Activated CD4-positive, alpha-beta T cell treated with anti-CD3 and anti-CD28 coated beads, Interleukin-2, Interleukin-6, amounts not matched to agents 100 ng/mL and 50 ng/mL, durations not matched to agents 16 hours and 8 hours (primary cell): Measurements from ENCODE around the gene PKMYT1.

Experiments
- DNase-seq: peaks from one replicate; pipeline ENCODE4 v3.0.0-alpha.2; 2020

The PKMYT1 gene

GRCh38 chr16:2980227-2981176 lies at the start of gene PKMYT1:
Gene PKMYT1, minus strand, starts transcription at chr16:2980446. Its CDS starts 789 bp downstream, at chr16:2979657.
- DNase-seq, result peak; percentile 97

GRCh38 chr16:3029491-3030221 lies 49.4 kb upstream of the PKMYT1 start:
- DNase-seq, result peak; percentile 71

DNA sequence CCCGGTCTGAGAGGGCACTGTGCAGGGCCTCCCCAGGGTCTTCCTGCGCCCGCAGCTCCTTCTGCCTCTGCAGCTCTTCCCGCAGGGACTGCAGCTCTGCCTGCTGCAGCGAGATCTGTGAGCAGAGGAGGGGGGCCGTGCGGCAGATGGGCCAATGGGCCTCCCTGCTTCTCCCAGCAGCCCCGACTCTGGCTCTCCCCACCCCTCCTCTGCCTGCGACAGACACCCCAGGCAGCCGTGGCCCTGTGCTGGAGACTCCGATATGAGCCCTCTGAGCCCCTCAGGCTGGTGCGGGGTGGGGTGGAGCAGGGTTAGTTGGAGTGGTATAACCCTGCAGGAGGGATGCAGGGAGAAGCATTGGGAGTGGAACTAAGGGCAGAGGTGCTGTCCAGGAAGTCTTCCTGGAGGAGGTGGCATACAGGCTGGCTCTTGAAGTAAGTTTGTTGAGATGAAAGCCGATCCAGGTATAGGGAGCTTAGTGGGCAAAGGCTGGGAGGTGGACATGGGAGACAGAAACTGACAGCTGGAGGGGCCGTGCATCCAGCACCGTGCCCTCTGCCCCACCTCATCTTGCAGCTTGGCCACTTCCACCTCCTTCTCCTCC lies 48.6 kb upstream of the PKMYT1 start:
- no peak for DNase-seq

DNA sequence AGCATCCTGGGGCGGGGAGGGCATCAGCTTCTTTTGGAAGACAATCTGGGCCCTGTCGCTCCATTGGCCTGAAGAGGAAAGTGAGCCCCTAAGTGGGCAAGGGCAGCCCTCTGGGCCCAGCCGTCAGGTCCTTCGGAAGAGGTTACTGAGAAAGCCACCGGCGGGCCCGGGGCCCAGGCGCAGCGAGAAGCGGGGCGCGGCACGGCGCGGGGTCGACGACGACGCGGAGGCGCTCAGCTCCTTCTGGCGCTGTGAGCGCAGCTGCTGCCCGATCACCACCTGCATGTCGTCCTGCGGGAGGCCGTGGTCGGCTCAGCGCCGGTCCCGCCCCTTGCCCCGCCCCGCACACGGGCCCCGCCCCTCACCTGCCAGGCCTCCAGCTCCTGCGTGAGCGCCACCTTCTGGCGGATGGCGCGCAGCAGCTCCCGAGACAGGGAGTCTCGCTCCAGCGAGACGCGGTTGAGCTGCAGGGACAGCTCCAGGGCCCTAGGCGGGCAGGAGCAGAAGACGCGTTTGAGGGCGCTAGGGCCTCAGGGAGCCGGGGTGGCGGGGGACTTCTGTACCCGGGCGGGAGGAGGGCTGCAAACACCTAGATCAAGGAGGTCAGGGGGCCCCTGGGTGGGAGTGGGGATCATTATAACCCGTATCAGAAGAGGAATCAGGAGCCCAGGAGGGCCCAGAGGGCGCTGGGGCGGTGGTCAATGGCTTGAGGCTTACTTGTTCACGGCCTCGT lies 47.9 kb upstream of the PKMYT1 start:
- peak; percentile 95 for DNase-seq

GRCh38 chr16:3027489-3027795 lies 47.2 kb upstream of the PKMYT1 start:
- no peak for DNase-seq

GRCh38 chr16:3026609-3027488 lies 46.6 kb upstream of the PKMYT1 start:
- DNase-seq, result no peak

- DNase-seq, result no peak
Measured at GRCh38 chr16:3026003-3026378, 45.7 kb upstream of the PKMYT1 start.

GRCh38 chr16:3025032-3026002 lies 45.1 kb upstream of the PKMYT1 start:
- DNase-seq, result no peak

DNA sequence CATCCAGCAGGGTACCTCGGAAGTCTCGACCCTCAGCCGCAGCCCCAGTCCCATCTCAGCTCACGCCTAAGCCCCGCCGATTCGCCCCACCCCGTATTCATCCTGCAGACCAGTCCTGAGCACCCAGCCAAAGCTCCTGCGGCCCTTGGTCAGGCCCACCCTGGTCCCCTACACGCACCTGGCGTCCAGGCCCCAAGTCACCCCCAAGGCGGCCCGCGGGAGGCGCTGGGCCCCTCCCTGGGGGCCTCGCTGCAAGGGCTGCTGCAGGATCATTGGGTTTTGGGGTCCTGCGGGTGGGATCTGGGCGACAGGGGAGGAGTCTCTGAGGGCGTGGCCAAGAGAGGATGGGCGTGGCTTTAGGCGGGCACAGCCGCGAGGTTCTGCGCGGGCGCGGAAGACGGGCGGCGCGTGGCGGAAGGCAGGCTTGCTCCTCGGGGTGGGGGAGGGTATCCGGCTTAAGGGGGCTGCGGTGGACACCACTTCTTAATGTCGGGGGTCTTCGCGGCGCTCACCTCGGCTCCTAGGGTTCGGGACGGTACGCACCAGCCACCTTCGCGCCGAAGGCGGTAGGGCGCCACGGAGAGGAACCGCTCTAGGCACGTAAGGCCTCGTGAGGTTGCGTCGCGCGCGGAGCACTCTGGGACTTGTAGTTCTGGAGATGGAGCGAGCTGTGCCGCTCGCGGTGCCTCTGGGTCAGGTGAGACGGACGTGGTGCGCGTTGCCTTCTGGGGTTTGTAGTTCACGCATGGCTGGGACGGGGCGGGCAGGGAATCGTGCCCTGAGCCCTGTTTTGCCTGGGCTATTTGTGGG lies 43.6 kb upstream of the PKMYT1 start, which contains the start of the genes HCFC1R1 and THOC6:
Gene HCFC1R1, minus strand, starts transcription at position 274 of the 810 bp plus-strand sequence. Its CDS starts 1 bp downstream, at position 273.
Gene THOC6, plus strand, starts transcription at position 367 of the 810 bp plus-strand sequence. Its CDS starts 292 bp downstream, at position 659.
- DNase-seq, result peak; percentile 98

- DNase-seq, result peak; percentile 38
Measured at GRCh38 chr16:3023415-3023668, 43.1 kb upstream of the PKMYT1 start.

- DNase-seq, result peak; percentile 33
Measured at GRCh38 chr16:3022684-3023414, 42.6 kb upstream of the PKMYT1 start.

GRCh38 chr16:3022208-3022683 lies 42.0 kb upstream of the PKMYT1 start:
- DNase-seq, result peak; percentile 89

GRCh38 chr16:3021449-3022207 lies 41.4 kb upstream of the PKMYT1 start:
- DNase-seq, result peak; percentile 81

- peak; percentile 38 for DNase-seq
Measured at GRCh38 chr16:3020604-3021448, 40.6 kb upstream of the PKMYT1 start.

DNA sequence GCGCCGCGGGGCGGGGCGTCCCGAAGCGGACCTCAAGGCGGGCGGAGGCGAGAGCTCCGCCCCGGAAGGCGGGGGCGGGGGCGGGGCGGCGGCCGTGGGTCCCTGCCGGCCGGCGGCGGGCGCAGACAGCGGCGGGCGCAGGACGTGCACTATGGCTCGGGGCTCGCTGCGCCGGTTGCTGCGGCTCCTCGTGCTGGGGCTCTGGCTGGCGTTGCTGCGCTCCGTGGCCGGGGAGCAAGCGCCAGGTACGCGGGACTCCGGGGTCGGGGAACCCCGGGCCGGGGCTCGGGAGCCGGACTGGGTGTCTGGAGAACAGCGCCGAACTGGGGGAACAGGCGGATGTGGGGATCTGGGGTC lies 40.0 kb upstream of the PKMYT1 start, which contains the start of gene TNFRSF12A:
Gene TNFRSF12A, plus strand, starts transcription at position 122 of the 357 bp plus-strand sequence. Its CDS starts 30 bp downstream, at position 152.
- DNase-seq, result peak; percentile 86

DNA sequence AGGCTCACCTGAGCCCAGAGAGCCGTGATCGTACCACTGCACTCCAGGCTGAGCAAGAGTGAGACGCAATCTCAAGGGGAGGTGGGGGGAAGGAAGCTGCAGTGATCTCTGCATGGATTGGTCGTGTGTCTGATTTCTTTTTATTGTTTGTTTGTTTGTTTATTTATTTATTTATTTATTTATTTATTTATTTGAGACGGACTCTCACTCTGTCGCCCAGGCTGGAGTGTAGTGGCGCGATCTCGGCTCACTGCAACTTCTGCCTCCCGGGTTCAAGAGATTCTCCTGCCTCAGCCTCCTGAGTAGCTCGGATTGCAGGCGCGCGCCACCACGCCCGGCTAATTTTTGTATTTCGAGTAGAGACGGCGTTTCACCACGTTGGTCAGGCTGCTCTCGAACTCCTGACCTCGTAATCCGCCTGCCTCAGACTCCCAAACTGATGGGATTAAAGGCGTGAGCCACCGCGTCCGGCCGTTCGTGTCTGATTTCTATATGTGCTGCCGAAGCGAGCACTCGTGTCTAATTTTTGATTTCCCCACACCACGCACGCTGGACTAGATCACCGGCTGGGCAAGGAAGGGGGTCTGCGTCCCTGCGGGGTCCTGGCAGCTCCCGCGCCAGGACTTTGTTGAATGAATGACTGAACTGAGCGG lies 39.5 kb upstream of the PKMYT1 start:
- DNase-seq, result no peak
